ENCODE data around the gene FANCE.

Gene FANCE

GRCh38 chr6:35452183-35453090 lies at the start of gene FANCE:
FANCE (plus strand) TSS chr6:35452338; CDS start chr6:35452546, 208 bp downstream.
- DNase-seq (ENCODE audit: low read depth) = peak; percentile 81

- no peak for DNase-seq (ENCODE audit: low read depth)
These were observed 49.3 kb upstream of the FANCE start for GRCh38 chr6:35402856-35403191.

GRCh38 chr6:35403544-35404442 lies 48.3 kb upstream of the FANCE start:
- DNase-seq (ENCODE audit: low read depth) = no peak

GRCh38 chr6:35406711-35407485 lies 45.2 kb upstream of the FANCE start:
- no peak for DNase-seq (ENCODE audit: low read depth)

GRCh38 chr6:35409245-35409644 lies 42.9 kb upstream of the FANCE start:
- no peak for DNase-seq (ENCODE audit: low read depth)

GRCh38 chr6:35410131-35410530 lies 42.0 kb upstream of the FANCE start:
- no peak for DNase-seq (ENCODE audit: low read depth)

- DNase-seq (ENCODE audit: low read depth) = no peak
These were observed 41.1 kb upstream of the FANCE start for GRCh38 chr6:35411066-35411465.

GRCh38 chr6:35412102-35412501 lies 40.0 kb upstream of the FANCE start:
- DNase-seq (ENCODE audit: low read depth) = no peak

- no peak for DNase-seq (ENCODE audit: low read depth)
These were observed 38.2 kb upstream of the FANCE start for GRCh38 chr6:35413911-35414310.

- DNase-seq (ENCODE audit: low read depth) = no peak
These were observed 36.9 kb upstream of the FANCE start for GRCh38 chr6:35415065-35415891.

- DNase-seq (ENCODE audit: low read depth) = no peak
These were observed 34.0 kb upstream of the FANCE start for GRCh38 chr6:35417979-35418661.

GRCh38 chr6:35419417-35419816 lies 32.7 kb upstream of the FANCE start:
- DNase-seq (ENCODE audit: low read depth) = no peak

GRCh38 chr6:35419961-35420360 lies 32.2 kb upstream of the FANCE start:
- no peak for DNase-seq (ENCODE audit: low read depth)

GRCh38 chr6:35425284-35425683 lies 26.9 kb upstream of the FANCE start:
- no peak for DNase-seq (ENCODE audit: low read depth)

GRCh38 chr6:35426074-35426473 lies 26.1 kb upstream of the FANCE start:
- DNase-seq (ENCODE audit: low read depth) = no peak

- no peak for DNase-seq (ENCODE audit: low read depth)
These were observed 24.7 kb upstream of the FANCE start for GRCh38 chr6:35427435-35427834.

GRCh38 chr6:35427851-35428321 lies 24.3 kb upstream of the FANCE start:
- DNase-seq (ENCODE audit: low read depth) = no peak

- no peak for DNase-seq (ENCODE audit: low read depth)
These were observed 23.6 kb upstream of the FANCE start for GRCh38 chr6:35428421-35429149.

GRCh38 chr6:35429463-35429862 lies 22.7 kb upstream of the FANCE start:
- DNase-seq (ENCODE audit: low read depth) = no peak

GRCh38 chr6:35432291-35432690 lies 19.8 kb upstream of the FANCE start:
- no peak for DNase-seq (ENCODE audit: low read depth)

Measured in activated gamma-delta T cell treated with anti-CD3 and anti-CD28 coated beads, Interleukin-2, amount 50 U/mL, for 16 hours (primary cell).